ENCODE data around the gene DHX15.

The DHX15 gene

DNA sequence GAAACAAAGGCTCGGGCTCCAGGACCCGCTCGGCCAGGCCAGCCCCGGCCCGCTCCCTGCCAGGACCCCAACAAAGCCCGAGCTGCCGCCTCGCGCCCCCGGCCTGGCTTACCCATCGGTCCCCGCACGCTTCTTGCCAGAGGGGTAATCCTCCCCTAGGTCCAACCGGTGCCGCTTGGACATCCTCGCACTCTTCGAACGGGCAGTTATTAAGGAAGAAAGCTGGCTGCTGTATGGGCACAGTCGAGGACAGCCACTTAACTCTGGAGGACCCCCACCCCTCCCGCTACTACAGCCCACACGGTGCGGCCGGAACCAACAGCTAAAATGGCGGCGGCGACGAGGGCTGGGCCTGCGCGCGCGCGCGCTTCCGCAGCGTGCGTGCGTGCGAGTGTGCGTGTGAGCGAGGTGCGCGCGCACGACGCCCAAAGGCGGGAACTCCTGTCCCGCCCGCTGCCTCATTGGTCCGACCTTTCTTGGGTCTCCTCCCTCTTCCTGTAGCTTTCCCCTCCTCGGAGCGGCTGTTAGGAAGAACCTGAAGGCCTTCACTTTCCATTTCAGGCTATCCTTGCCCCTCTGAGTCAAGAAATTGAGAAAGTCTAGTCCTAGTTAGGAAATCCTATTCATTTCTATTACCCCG is at the start of gene DHX15:
Gene DHX15 (minus strand): TSS at position 344 of the 640 bp plus-strand sequence. CDS start 161 bp downstream, at position 183.
- DNase-seq, result peak; percentile 89

- DNase-seq, result no peak
Measured at GRCh38 chr4:24632011-24632410, 47.7 kb upstream of the DHX15 start.

DNA sequence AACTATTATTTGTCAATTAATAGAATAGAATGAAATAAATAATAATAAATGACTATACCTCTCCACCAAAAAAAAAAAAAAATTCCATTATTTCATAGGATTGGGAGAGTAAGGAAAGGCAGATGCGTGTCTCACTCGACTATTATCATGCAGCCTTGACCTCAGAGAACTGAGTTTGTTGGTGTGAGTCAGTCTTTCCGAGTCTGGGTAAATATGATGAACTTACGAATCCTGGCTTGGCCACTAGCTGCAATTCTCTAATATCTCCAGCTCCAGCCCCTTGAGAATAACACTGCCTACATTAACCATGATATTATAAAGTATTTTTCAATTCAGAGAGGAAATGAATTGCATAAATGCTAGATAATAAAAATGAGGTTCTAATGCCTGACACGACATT is 46.6 kb upstream of the DHX15 start:
- no peak for DNase-seq

GRCh38 chr4:24625091-24625490 is 40.7 kb upstream of the DHX15 start:
- no peak for DNase-seq

DNA sequence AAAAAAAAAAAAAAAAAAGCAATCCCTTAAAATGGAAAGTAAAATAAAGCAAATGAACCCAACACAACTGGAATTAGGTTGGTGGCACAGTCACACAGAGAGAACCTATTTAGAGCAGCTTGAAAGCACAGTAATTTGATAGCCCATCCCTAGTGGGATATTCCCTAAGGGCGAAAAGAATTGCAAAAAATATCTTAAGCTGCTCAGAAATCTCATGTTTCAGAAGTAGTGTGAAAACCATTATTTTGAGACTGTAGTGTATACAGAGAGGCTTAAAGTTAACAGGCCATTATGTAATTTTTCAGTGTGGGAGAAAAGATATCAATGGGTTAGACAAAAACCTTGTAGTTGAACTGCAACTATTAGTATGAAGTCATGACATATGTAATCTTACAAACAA is 40.0 kb upstream of the DHX15 start:
- DNase-seq, result no peak

DNA sequence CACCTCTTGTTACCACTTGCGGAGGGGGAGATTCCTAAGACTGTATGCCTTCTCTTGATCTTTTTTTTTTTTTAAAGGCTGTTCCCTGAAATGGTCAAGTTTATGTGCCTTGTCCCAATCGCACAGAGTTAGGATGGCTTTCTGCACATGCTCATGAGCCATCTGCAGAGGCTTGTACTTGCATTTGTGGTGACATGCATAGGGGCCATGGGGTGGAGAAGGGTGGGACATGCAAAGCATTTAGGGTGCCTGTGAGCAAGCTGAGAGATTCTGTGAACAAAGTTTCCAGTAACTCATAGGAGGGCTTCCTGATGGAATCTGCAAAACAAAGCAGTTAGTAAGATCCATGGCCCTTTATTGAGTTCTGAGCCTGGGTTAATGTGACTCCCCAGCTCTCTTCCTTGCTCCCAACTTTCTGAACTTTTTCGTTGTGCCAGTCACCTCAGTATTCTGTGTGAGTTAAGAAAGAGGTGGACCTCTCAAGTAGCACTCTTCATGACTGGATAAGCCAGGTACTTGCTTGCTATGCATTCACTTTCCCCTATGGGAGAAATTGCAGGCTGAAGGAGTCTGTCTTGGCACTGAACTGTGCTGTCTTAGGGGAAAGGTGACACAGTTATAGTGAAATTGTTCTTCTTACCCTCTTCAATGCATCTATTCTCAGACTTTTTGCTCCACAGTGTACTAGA is 37.9 kb upstream of the DHX15 start:
- no peak for DNase-seq

DNA sequence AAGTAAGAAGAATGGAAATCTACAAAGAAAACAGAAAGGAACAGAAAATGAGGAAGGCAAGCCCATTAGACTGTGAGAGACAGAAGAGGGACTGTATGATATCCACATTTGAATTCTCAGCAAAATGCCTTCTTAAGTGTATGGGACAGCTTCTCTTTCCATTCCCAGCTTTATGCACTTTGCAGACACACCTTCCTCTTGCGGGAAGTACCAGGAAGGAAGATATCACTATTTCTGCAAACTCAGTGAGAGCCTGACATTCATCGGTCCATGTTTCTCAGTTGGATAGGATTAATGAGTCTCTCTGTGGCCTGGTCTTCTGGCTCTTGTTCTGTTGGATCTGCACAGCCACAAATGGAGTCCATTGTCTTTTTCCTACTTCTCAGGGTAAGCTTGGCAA is 31.6 kb upstream of the DHX15 start:
- DNase-seq, result no peak

DNA sequence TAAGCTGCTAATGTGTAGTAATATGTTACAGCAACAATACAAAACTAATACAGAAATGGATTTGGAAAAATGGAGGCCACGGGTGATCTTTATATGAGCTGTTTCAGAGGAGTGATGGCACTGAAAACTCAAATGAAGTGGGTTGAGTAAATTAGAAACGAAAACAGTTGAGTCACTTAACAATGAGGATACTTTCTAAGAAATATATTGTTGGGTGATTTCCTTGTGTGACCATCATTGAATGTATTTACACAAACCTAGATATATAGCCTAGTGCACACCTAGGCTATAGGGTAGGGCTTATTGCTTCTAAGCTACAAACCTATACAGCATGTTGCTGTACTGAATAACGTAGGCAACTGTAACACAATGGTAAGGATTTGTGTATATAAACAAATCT is 30.5 kb upstream of the DHX15 start:
- no peak for DNase-seq

- no peak for DNase-seq
Measured at GRCh38 chr4:24613502-24613901, 29.1 kb upstream of the DHX15 start.

DNA sequence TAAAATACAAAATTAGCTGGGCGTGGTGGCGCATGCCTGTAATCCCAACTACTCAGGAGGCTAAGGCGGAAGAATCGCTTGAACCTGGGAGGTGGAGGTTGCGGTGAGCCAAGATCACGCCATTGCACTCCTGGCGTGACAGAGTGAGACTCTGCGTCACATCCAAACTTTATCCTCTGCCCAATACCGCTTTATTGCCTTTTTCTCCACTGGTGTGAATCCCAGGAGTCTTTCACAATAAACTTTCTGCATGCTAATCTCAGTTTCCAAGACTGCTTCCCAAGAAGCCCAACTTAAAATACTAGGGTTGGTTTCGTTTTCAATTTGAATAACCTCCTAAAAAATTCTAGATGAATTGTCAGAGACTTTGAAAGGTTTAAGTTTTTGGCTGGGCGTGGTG is 27.2 kb upstream of the DHX15 start:
- DNase-seq, result no peak

- DNase-seq, result no peak
Measured at GRCh38 chr4:24607334-24607733, 23.0 kb upstream of the DHX15 start.

- no peak for DNase-seq
Measured at GRCh38 chr4:24605216-24605615, 20.9 kb upstream of the DHX15 start.

- DNase-seq, result no peak
Measured at GRCh38 chr4:24604558-24605214, 20.3 kb upstream of the DHX15 start.

DNA sequence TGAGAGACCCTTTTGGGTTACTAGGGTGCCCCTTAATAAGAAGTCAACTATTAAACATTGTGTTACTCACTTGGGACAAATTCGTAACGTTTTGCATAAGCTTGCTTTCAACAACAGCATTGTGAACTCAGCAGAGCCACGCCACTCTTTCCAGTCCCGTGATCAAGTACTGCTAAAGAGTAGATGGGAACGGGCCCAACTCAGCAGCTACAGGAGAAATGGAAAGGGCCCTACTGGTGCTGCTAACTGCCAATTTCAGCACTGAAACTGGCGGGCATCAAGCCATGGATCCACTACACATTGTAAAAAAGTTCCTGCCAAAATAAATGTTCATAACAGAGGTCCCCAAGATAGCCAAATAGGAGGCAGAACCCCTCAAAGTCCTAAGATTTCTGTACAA is 19.0 kb upstream of the DHX15 start:
- no peak for DNase-seq

- no peak for DNase-seq
Measured at GRCh38 chr4:24601121-24601520, 16.8 kb upstream of the DHX15 start.

- no peak for DNase-seq
Measured at GRCh38 chr4:24599275-24599674, 14.9 kb upstream of the DHX15 start.

DNA sequence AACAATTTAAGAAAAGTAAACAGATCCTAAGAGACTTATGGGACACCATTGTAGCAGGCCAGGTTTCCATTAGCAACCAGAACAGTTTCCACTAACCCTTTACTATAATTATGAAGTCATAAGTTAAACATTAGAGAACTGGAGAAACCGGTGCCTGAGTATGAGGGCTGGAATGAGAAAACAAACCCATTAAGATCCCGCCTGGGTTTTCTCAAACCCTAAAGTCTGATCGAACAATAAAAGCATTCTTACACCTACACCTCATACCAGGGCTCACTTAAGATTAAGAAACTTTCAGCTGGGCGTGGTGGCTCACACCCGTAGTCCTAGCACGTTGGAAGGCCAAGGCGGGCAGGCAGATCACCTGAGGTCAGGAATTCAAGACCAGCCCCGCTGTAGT is 13.7 kb upstream of the DHX15 start:
- no peak for DNase-seq

DNA sequence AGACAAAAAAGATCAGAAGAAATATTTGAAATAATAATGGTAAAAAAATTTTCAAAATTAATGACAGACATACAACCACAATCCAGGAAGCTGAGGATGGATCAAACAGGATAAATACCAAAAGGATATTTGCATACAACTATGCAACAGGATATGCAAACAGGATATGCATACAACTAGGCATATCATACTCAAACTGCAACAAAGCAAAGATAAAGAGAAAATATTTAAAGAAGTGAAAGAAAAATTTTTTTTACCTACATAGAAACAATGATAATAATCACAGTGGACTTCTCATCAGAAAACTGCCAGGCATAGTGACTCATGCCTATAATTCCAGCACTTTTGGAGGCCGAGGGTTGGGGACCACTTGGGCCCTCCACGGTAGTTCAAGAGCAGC is 11.3 kb upstream of the DHX15 start:
- no peak for DNase-seq

GRCh38 chr4:24594887-24595286 is 10.5 kb upstream of the DHX15 start:
- DNase-seq, result no peak

- DNase-seq, result no peak
Measured at GRCh38 chr4:24589448-24589847, 5.1 kb upstream of the DHX15 start.

DNA sequence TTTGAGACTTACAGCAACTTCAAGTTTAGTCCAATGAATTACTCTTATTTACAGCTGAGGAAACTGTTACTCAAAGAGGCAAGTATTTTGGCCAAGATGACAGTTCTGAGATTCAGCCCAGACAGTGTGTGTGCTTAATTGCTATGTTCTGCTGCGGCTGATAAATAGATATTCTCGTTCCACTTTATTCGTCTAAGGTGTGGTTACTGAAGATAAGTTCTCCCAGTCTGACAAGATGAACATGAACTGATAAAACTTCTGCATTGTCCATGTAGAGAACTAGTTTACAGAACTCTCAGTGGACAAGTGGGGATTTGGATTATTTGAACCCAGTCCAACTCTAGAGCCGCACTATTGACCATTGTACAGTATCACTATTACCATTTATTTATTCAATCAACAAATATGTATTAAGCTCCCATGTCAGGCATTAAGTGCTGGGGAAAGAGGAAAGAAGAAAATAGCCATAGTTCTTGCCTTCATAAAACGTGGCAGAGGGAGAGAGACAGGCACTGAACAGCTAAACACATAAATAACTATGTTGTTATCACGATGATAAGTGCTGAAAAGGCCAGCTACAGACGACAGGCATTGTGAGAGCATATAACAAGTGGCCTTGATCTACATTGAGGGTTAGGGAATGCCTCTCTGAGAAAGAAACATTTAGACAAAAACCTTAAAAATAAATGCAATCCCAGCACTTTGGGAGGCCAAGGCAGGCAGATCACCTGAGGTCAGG is 4.0 kb upstream of the DHX15 start:
- DNase-seq, result no peak

GRCh38 chr4:24583451-24584210 is 723 bp downstream of the DHX15 start:
- peak; percentile 9 for DNase-seq
